LNCAP (cell line): ENCODE data around the gene PCNP.

Experiments used
- TF ChIP-seq, protein P1 (sequence below): fragments of 450-650 bp; IDR thresholded peaks from 2 replicates; pipeline ENCODE4 v1.5.1; 2017; ENCODE audit warnings: mild to moderate bottlenecking

PCNP gene

DNA sequence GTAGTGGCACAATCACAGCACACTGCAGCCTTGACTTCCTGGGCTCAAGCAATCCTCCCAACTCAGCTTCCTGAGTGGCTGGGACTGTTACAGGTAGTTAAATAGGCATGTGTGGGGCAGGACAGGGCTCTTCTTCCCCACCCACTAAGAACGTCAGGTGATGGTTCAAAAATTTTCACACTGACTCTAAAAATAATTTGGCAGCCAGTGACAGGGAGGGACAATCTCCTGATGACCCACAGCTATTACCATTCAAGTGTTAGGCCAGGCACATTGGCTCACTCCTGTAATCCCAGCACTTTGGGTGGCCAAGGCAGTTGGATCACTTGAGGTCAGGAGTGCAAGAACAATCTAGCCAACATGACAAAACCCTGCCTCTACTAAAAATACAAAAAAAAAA, 24.5 kb upstream of the PCNP start:
- TF ChIP-seq, protein P1, sequence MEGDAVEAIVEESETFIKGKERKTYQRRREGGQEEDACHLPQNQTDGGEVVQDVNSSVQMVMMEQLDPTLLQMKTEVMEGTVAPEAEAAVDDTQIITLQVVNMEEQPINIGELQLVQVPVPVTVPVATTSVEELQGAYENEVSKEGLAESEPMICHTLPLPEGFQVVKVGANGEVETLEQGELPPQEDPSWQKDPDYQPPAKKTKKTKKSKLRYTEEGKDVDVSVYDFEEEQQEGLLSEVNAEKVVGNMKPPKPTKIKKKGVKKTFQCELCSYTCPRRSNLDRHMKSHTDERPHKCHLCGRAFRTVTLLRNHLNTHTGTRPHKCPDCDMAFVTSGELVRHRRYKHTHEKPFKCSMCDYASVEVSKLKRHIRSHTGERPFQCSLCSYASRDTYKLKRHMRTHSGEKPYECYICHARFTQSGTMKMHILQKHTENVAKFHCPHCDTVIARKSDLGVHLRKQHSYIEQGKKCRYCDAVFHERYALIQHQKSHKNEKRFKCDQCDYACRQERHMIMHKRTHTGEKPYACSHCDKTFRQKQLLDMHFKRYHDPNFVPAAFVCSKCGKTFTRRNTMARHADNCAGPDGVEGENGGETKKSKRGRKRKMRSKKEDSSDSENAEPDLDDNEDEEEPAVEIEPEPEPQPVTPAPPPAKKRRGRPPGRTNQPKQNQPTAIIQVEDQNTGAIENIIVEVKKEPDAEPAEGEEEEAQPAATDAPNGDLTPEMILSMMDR, result no peak

- TF ChIP-seq, protein P1, result no peak
These were observed 17.9 kb upstream of the PCNP start for GRCh38 chr3:101556064-101556463.

GRCh38 chr3:101561630-101562328, 12.2 kb upstream of the PCNP start, which contains the start of gene TRMT10C:
Gene TRMT10C, plus strand, starts transcription at chr3:101561868. Its CDS starts 2,914 bp downstream, at chr3:101564782.
- TF ChIP-seq, protein P1, result no peak

GRCh38 chr3:101567528-101568317, 6.3 kb upstream of the PCNP start:
- TF ChIP-seq, protein P1, result no peak

GRCh38 chr3:101571028-101571895, 2.7 kb upstream of the PCNP start:
- TF ChIP-seq, protein P1, result no peak

GRCh38 chr3:101574388-101575112, 570 bp downstream of the PCNP start:
- TF ChIP-seq, protein P1, result no peak

GRCh38 chr3:101577286-101577685, 3.3 kb downstream of the PCNP start:
- TF ChIP-seq, protein P1, result no peak
